SU-DHL-6 (cell line): Measurements from ENCODE around the gene ZNF519.
"Not testable (repeated sequence)": the region's sequence is repeated elsewhere in the genome, so short reads cannot be mapped to it uniquely, and the experiment has no call there.

Experiments used
- CTCF ChIP-seq: fragments of 200-600 bp; sonication (generic); IDR thresholded peaks from one replicate; pipeline ENCODE4 v1.5.1; 2017; ENCODE audit warnings: antibody characterized with exemption, mild to moderate bottlenecking, low read length, moderate library complexity; ENCODE audit not compliant: insufficient read depth, poor library complexity, severe bottlenecking
- EZH2phosphoT487 ChIP-seq: fragments of 200-600 bp; sonication (generic), shearing (Covaris generic); conservative IDR thresholded peaks from 2 replicates; pipeline ENCODE4 v1.6.1; 2018; ENCODE audit warnings: mild to moderate bottlenecking, antibody characterized with exemption, low read length, moderate library complexity, mixed read lengths

GRCh38 chr18:14147935-14148865, 16.0 kb upstream of the ZNF519 start:
- TF ChIP-seq CTCF, EZH2phosphoT487: not testable (repeated sequence)
